Mucosa of gallbladder (tissue), 1 donor: Measurements from ENCODE around the gene WDR44. TPM values are rescaled to one million over a fixed set of nuclear protein-coding genes. Genes with fewer than 3 reads are reported as not detected.
"Not testable (repeated sequence)": the region's sequence is repeated elsewhere in the genome, so short reads cannot be mapped to it uniquely, and the experiment has no call there.

Experiments
- DNase-seq: peaks from one replicate; pipeline ENCODE4 v3.0.0-alpha.2; 2020; ENCODE audit warnings: low spot score
- total RNA-seq: library from RNA; stranded (reverse); gene quantifications from one replicate; pipeline ENCODE4 v1.2.1, GENCODE V29; 2021
- donor health status: DM: no; HTN: no; CAD: no.

The WDR44 gene
- 22.8 TPM for total RNA-seq

- DNase-seq = peak; percentile 94
Observed at GRCh38 chrX:118345464-118346257, at the start of gene WDR44. Gene WDR44, plus strand, starts transcription at chrX:118346106. Its CDS starts 398 bp downstream, at chrX:118346504.

GRCh38 chrX:118305827-118306226, 40.1 kb upstream of the WDR44 start:
- DNase-seq = not testable (repeated sequence)

GRCh38 chrX:118315529-118315928, 30.4 kb upstream of the WDR44 start:
- no peak for DNase-seq

GRCh38 chrX:118324588-118324987, 21.3 kb upstream of the WDR44 start:
- DNase-seq = no peak

GRCh38 chrX:118325453-118325852, 20.5 kb upstream of the WDR44 start:
- no peak for DNase-seq

GRCh38 chrX:118329175-118329574, 16.7 kb upstream of the WDR44 start:
- no peak for DNase-seq

- DNase-seq = no peak
Observed at GRCh38 chrX:118337687-118338086, 8.2 kb upstream of the WDR44 start.

- no peak for DNase-seq
Observed at GRCh38 chrX:118338930-118339329, 7.0 kb upstream of the WDR44 start.

- DNase-seq = no peak
Observed at GRCh38 chrX:118345045-118345463, 852 bp upstream of the WDR44 start.

GRCh38 chrX:118346258-118347094, 570 bp downstream of the WDR44 start:
- DNase-seq = peak; percentile 22

GRCh38 chrX:118347131-118347530, 1.2 kb downstream of the WDR44 start:
- DNase-seq = no peak

- DNase-seq = no peak
Observed at GRCh38 chrX:118347736-118348135, 1.8 kb downstream of the WDR44 start.

GRCh38 chrX:118348186-118348810, 2.4 kb downstream of the WDR44 start:
- DNase-seq = no peak

GRCh38 chrX:118349188-118349587, 3.3 kb downstream of the WDR44 start:
- DNase-seq = no peak

GRCh38 chrX:118350221-118350620, 4.3 kb downstream of the WDR44 start:
- no peak for DNase-seq

- no peak for DNase-seq
Observed at GRCh38 chrX:118350706-118351105, 4.8 kb downstream of the WDR44 start.

GRCh38 chrX:118352566-118352965, 6.7 kb downstream of the WDR44 start:
- no peak for DNase-seq

- no peak for DNase-seq
Observed at GRCh38 chrX:118353081-118353850, 7.4 kb downstream of the WDR44 start.

- DNase-seq = no peak
Observed at GRCh38 chrX:118355225-118355920, 9.5 kb downstream of the WDR44 start.

GRCh38 chrX:118356154-118356701, 10.3 kb downstream of the WDR44 start:
- DNase-seq = no peak
